Stimulated activated CD4-positive, alpha-beta T cell treated with anti-CD3 and anti-CD28 coated beads, Interleukin-12 subunit alpha, Interleukin-12 subunit beta, amount 100 ng/mL, for 48 hours (primary cell): ENCODE measurements around the gene PAX7.
A peak's percentile ranks its signal among the peaks of the same experiment; 100 is the strongest.
"Not testable (repeated sequence)": the region's sequence is repeated elsewhere in the genome, so short reads cannot be mapped to it uniquely, and the experiment has no call there.

Experiments
- DNase-seq, 3 donors: peaks; one replicate each; pipeline ENCODE4 v3.0.0-alpha.2; 2020; ENCODE audit warnings: low read depth in 2 of 3, low spot score in 1 of 3

The PAX7 gene

GRCh38 chr1:18630511-18631495 lies at the start of gene PAX7:
PAX7 (plus strand) TSS chr1:18630846; CDS start chr1:18631604, 758 bp downstream.
- DNase-seq, result no peak

GRCh38 chr1:18581420-18581880 lies 49.2 kb upstream of the PAX7 start:
- peak; percentile 21 to 38 (median 25) for DNase-seq

GRCh38 chr1:18582890-18583289 lies 47.8 kb upstream of the PAX7 start:
- DNase-seq, result no peak

DNA sequence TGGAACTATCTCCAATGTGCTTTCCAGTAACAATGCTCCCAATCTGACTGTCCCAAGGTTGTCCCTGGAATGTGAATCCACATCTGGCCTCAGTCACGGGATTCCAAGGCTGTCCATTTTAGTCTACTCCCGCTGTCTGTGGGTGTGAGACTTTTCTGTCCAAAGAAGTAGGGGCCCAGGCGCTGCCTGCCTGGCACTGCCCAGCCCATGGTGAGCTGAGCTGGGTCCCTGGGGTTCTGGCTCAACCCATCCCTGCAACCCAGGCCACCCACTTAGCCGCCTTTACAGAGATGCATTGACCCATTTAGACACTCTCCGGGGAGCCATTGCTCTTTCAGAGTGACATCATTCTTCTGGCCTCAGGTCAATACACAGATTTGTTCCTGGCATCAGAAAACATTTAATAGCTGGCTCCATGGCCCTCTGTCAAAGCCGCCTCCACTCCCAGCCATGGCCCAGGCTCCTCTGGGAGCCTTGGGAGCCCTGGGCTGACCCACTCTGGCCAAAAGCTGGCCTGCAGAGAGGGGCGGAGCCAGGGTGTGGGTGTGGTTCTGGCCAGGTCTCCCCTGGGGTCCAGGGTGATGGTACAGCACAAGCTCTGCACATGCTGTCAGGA lies 47.2 kb upstream of the PAX7 start:
- DNase-seq, result no peak

DNA sequence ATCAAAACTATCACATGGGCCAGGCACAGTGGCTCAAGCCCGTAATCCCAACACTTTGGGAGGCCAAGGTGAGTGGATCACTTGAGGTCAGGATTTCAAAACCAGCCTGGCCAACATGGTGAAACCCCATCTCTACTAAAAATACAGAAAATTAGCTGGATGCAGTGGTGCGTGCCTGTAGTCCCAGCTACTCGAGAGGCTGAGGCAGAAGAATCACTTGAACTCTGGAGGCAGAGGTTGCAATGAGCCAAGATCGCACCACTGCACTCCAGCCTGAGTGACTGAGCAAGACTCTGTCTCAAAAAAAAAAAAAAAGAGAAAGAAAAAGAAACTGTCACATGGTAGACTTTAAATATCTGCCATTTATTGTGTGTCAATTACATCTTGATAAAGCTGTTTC lies 44.6 kb upstream of the PAX7 start:
- DNase-seq, result not testable (repeated sequence)

DNA sequence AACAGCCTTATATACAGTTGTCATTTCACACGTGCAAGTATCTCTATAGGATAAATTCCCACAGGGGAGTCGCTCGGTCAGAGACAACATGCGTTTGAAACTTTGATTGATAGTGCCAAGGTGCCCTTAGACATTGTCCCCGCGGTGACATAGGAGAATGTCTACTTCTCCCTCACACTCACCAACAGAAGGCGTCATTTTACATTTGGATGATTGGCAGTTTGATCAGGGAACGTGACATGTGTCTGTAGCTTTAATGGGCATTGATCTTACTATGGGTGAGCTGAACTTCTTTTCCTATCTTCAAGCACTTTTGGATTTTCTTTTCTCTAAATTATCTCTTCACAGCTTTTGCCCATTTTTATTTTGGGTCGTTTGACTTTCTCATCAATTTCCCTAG lies 42.6 kb upstream of the PAX7 start:
- DNase-seq, result no peak

DNA sequence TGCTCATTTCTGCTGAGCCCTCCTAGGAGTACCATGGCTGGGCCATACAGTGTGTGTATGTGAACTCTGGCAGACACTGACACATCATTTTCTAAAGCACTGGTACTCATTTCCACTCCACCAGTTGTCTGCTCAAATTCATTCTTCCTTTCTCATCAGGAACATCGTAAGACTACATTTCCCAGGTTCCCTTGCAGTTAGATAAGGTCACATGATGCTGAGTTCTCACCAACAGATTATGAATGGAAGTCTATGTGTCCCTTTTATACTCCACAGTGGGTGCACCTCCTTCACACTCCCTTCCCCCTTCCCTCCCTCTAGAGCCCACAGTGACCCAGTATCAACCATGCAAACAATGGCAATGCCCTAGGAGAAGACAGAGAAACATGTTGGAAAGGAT lies 38.3 kb upstream of the PAX7 start:
- no peak for DNase-seq

GRCh38 chr1:18597160-18598042 lies 33.2 kb upstream of the PAX7 start:
- peak; percentile 6 to 56 (median 30) for DNase-seq

GRCh38 chr1:18599086-18599485 lies 31.6 kb upstream of the PAX7 start:
- DNase-seq, result no peak

- no peak for DNase-seq
Observed at GRCh38 chr1:18599704-18600103, 30.9 kb upstream of the PAX7 start.

- no peak for DNase-seq
Observed at GRCh38 chr1:18602533-18603211, 28.0 kb upstream of the PAX7 start.

DNA sequence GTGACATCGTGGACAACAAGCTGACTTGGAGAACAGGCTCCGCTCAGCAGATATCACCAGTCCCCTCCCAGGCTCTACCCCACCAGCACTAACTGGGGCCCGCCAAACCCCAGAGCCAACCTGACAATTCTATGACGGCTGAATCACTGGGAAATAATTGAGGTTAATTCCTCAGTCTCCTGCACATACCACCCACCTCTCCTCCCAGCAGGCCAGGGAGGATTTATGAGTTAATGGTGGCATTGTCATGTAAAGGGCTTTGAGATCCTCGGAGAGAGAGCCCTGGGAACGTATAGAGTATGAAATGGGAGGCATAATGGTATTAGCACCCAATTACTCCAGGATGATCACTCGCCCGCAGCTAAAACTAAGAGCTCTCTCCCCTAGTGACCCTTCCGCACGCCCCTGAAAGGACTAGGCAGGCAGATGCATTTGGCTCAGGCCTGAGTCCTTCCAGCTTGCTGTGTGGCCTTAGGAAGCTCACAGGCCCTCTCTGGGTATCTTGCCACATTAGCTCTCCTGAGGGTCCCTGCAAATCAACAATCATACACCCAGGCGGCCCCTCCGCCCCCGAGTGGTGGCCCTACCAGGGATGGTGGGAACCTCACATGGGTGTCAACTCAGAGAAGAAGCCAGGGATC lies 27.3 kb upstream of the PAX7 start:
- DNase-seq, result no peak

DNA sequence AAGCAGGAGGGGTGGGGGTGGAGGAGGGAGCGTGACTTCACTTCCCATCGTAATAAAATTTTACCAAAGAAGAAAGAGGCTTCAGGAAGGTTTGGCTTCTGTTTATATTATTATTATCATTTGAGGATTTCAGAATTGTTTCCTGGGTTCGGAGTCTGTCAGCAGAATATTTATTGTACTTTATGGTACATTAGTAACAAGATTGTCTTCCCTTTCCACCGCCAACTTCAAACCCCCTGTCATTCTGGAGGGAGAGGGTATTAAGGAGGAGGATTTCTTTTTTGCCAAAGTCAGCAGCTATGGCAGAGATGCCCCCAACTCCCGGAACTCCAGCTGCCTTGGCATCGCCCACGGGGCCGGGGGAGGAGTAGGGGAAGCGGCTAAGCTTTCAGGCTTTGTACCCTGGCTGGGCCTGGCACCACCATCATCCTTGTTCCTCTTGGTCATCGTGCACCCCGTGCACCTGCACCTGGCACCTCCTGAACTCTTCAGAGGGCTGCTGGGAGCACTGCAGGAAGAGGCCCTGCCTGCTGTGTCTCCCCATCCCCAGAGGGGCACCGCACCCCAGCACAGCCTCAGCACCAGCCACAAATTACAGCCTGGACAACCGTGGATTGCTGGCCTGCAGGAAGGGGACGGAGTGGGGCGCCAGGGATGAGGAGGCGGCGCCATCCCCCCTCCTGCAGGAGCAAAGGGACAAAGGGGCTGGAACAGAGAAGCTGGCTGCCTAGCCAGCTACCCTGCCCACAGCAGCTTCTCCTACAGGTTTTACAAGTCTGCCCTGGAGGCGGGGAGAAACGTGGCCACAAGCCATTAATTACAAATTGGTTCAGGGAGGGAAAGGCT lies 24.0 kb upstream of the PAX7 start:
- no peak for DNase-seq

DNA sequence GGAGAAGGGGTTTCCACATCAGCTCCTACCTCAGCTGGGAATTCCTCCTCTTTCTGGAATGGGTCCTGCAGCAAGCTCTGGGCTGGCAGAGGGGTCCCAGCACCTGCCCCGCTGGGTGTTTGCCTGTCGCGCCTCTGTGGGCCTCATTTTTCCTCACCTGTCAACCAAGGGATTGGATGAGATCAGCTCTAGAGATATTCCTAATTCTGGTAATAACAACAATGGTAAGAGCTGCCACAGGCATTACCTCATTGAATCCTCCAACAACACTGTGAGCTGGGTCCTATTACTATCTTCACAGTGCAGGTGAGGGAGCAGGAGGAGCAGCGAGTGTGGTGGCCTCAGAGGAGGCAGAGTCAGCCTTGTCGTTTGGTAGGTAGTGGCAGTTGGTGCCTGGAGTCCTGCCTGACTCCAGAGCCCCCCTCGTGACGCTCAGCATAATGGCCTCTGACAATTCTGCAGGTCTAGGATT lies 23.3 kb upstream of the PAX7 start:
- DNase-seq, result no peak

DNA sequence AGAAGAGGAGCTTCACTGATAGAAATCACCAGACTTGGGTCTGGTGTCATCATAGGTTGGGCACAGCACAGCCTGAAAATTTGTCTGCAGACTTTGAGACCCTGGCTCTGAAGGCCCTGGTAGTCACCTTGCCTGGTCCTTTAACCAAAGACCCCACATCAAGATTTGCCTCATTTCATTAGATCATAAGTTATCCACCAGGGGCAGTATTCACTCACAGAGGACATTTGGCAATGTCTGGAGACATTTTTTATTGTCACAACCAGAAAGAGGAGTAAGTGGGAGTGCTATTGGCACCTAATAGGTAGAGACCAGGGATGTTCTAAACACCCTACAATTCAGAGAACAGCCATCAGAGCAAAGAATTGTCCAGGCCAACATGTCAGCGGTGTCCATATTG lies 22.1 kb upstream of the PAX7 start:
- DNase-seq, result no peak

DNA sequence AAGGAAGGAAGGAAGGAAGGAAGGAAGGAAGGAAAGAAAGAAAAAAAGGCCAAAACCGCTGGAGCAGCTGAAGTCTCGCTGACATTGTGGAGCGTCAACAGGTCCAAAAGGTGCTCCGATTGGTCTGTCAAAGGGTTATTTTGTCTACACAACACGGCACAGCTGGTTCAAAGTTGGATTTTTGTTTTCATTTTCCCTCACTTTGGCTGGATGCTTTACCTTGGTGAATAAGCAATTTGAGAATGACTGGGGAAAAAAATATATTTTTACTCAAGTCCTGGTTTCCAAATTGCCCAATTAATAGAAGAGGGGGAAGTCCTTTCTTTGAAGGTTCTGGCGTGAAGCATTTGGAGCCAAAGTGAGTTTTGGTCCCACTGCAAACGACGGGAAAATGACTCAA lies 19.3 kb upstream of the PAX7 start:
- no peak for DNase-seq

DNA sequence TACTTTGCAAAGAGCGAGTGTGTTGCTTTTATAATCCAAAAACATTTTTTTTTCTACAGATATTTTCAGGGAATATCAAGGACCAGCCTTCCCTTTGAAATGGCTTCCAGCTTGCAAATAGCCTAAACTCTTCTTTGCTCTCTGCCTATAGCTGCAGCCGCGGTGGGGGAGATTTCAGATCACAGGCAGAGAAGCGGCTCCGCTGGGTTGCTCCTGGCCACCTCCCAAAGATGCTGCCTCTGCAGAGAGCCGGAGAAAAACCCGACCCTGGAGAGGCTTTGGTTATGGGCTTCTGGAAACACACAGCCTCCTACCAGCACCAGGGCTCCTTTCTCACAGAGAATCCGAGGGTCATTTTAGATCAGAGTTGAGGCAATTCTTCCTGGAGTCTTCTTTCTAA lies 18.6 kb upstream of the PAX7 start:
- no peak for DNase-seq

DNA sequence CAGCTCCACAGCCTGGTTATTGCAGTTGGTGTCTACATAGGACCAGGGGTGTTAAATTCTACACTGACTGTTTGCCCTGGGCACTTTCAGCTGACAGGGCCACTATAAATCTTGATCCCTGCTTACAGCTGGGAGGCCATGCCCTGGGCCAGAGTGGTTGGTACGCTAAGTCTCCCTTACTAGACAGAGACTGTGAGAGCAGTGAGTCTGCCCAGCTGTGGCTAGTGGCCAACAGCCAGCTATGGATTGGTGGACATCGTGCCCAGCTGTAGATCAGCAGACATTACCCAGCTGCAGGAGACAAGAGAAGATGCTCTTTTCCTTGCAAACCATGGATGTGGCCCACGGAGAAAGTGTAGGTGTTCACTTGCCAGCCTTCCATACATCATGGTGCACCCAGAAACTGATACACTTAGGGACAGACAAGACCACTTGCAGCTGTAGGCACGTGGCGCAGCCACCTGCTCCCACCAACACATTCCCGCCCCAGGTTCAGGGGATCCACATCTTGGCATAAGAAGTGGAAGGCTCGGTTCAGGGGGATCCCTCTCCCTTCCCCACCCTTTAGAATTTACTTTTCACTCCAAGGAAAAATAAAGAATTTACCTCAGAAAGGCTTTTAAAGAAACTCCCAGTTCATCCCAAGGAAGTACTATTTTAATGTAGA lies 16.4 kb upstream of the PAX7 start:
- DNase-seq, result no peak
